Frontal cortex (tissue), 4 donors: ENCODE results near the gene HRH1. TPM values are rescaled to one million over a fixed set of nuclear protein-coding genes. Genes with fewer than 3 reads are reported as not detected.
"Not testable (repeated sequence)": the region's sequence is repeated elsewhere in the genome, so short reads cannot be mapped to it uniquely, and the experiment has no call there.

Source experiments
- DNase-seq, 2 donors: peaks; one replicate each; pipeline ENCODE4 v3.0.0; 2012; ENCODE audit warnings: low spot score in 2 of 2
- FAIRE-seq: peaks from 2 replicates; lab custom pipeline; 2012; peaks lifted over from hg19 to GRCh38; lab: Jason Lieb, UNC
- total RNA-seq: library from RNA; depleted of rRNA; stranded (reverse); fragments of >200 nt; gene quantifications from one replicate; pipeline ENCODE4 v1.2.3, GENCODE V29; 2014
- donor health status: control.
- donor health status: control.
- donor health status: control.

HRH1 gene
- total RNA-seq, 1 donor from 2014 or later, result 2.0 TPM

DNA sequence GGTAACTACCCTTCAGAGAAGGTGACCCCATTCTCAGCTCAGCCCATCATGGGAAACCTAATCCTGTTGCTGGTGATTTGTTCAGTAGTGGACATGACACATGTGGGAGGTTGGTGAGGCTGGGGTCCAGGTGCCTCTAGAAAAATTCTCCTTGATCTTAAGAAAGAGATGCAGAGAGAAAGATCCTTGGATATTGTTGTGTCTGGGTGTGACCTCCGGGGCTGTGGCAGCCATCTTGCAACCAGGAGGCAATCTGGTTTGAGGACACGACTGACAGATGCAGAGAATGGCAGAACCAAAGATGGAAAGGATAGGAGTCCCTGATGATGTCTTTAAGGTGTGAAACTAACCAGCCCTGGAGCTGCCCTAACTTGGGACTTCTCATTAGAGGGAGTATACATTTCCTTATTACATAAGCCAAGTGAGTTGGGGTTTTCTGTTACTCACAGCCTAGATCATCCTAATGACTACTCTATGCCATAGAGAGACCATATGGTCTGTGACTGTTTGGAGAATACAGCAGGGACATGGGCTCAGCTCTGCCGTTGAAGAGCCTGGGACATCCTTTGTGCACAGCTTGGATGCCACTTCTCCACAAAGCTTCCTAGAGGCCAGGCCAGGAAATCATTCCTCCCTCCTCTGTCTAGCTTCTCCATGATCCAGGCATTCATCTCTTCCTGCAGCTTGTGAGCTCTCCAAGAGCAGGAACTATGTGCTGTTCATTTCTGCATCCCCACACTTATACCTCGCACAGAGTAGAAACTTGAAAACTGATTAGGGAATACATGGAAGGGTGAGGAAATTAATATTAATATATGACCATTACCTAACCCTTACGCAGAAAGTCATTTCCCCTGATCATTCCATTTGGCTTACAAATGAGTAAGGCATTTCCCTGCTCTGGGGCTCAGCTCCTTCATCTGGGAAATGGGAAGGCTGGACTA is 45.9 kb downstream of the HRH1 start:
- no peak for FAIRE-seq

GRCh38 chr3:11201251-11202019 is 47.1 kb downstream of the HRH1 start:
- DNase-seq (no peak), FAIRE-seq (no peak)

More for the DNA sequence above, 45.9 kb downstream of the HRH1 start:
- no peak for DNase-seq

GRCh38 chr3:11203961-11204360 is 49.7 kb downstream of the HRH1 start:
- FAIRE-seq (no peak), DNase-seq (no peak)

GRCh38 chr3:11204697-11205348 is 50.5 kb downstream of the HRH1 start:
- DNase-seq (no peak), FAIRE-seq (no peak)

GRCh38 chr3:11205881-11206280 is 51.6 kb downstream of the HRH1 start:
- FAIRE-seq, DNase-seq: not testable (repeated sequence)

DNA sequence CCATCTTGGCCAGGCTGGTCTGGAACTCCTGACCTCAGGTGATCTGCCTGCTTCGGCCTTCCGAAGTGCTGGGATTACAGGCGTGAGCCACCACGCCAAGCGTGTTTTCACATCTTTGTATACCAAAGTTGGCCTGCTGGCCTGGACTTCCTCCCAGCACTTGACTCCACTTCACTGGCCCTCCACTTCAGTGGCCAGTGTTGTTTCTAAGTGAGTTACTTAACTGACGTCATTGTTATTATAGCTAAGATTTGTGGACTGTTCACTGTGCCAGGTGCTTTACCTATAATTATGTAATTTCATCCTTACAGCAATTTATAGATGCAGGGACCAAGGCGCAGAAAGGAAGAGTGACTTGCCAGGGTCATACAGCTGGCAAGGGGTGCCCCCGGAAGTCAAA is 52.0 kb downstream of the HRH1 start:
- DNase-seq (no peak), FAIRE-seq (no peak)

GRCh38 chr3:11206953-11207352 is 52.7 kb downstream of the HRH1 start:
- FAIRE-seq, result no peak
- no peak for DNase-seq

GRCh38 chr3:11211531-11212298 is 57.4 kb downstream of the HRH1 start:
- no peak for DNase-seq

DNA sequence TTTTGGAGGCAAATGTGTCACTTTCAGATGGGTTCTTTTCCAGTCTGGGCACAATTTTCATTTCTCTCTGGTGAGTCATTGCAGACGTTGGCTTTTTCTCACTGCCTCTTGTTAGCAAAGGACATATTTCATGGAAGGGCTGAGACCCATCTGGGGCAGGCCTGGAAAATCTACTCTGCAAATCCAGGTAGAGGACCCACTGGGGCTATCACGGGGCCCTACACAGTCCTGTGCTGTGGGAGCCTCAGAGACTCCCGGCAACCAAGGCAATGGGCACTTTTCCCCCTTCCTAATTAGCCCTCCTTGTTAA is 58.0 kb downstream of the HRH1 start:
- DNase-seq (peak in 1 of 2 donors; percentile 34), FAIRE-seq (no peak)

More at GRCh38 chr3:11211531-11212298, 57.4 kb downstream of the HRH1 start:
- no peak for FAIRE-seq

DNA sequence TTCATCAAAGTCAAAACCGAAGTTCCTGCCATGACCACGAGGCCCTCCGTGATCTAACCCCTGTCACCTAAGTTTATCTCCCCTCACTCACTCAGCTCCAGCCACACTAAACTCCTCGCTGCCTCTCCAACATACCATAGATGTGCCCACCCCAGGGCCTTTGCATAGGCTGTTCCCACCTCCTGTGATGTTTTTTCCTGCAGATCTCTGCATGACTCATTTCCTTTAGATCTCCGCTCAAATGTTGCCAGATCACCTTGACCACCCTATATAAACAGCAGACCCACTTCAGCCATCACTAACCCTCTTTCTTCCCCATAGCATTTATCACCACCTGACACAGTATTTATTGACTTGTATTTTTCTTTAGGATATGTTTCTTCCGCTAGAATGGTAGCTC is 58.5 kb downstream of the HRH1 start:
- DNase-seq (no peak), FAIRE-seq (no peak)

GRCh38 chr3:11213810-11214450 is 59.6 kb downstream of the HRH1 start:
- FAIRE-seq (no peak), DNase-seq (no peak)

DNA sequence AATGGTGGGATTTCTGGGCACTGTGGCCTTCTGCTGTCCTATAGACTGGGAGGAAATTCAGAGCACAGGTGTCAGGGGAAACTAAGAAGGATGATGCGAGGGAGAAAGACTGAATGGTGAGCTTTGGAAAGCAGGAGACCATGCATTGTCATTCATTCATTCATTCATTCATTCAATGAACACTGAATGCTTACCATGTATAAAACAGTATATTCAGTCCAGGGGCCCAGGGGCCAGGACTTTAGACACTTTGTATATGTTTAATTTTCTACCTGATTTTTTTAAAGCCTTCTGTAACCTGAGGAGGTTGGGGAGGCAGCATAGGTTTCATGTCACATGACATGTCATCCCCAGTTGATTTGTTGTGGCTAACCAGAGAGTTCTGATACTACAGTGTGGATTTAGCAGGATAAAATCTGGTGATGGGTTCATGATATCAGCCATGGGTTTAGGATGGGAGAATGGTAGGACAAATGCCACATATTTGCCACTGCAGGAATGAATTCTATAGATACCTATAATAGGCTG is 60.2 kb downstream of the HRH1 start:
- DNase-seq (no peak), FAIRE-seq (no peak)

DNA sequence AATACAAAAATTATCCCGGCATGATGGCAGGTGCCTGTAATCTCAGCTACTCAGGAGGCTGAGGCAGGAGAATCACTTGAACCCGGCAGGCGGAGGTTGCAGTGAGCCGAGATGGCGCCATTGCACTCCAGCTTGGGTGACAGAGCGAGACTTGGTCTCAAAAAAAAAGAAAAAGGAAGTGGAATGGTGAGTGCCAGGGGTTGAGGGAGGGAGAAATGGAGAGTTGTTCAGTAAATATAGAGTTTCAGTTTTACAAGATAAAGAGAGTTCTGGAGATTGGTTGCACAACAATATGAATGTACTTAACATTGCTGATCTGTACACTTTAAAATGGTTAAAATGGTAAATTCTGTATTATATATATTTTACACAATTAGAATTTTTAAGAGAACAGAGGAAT is 63.1 kb downstream of the HRH1 start:
- FAIRE-seq, result not testable (repeated sequence)

GRCh38 chr3:11220230-11220629 is 65.9 kb downstream of the HRH1 start:
- DNase-seq, result no peak
- no peak for FAIRE-seq

More for the DNA sequence above, 63.1 kb downstream of the HRH1 start:
- not testable (repeated sequence) for DNase-seq

DNA sequence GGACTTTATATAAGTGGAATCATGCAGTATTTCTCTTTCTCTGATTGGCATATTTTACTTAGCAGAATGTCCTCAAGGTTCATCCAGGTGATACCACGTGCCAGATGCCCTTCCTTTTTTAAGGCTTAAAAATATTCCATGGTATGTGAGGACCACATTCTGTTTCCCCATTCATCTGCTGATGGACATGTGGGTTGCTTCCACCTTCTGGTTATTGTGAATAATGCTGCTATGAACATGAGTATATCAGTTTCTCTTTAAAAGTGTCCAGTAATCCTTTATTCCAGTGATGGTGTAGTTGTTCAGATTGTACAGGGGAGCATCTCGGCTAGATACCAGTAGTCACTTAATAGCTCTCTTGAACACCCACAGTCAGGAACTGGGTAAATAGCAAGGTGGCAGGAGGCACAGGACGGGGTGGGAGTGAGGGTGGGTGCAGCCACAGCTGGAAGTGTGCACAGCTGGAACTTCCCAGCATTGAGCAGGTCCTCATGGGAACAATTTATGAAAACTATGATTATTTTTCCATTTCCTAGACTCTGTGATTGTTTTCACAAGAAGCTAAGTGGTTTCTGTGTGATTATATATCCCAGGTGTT is 67.6 kb downstream of the HRH1 start:
- DNase-seq (no peak), FAIRE-seq (no peak)

- no peak for FAIRE-seq
Observed at GRCh38 chr3:11224010-11224409, 69.7 kb downstream of the HRH1 start.

DNA sequence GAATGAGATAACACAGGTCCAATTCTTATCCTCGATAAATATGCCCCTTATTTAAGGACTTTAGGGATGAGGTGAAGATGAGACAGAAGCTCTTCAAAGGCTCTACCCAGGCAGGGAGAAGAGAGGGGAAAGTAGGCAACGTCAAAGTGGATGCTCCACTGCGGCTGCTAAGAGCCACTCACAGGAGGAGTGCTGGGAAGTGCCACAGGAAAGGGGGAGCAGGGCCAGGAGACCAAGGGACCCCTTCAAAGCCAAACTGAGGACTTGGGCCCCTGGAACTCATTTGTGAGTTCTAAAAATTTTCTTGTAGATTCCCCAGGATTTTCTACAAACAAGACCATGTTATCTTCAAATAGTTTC is 70.6 kb downstream of the HRH1 start:
- DNase-seq (no peak), FAIRE-seq (no peak)

More at GRCh38 chr3:11224010-11224409, 69.7 kb downstream of the HRH1 start:
- no peak for DNase-seq

- FAIRE-seq (no peak), DNase-seq (no peak)
Observed at GRCh38 chr3:11226042-11226370, 71.7 kb downstream of the HRH1 start.

DNA sequence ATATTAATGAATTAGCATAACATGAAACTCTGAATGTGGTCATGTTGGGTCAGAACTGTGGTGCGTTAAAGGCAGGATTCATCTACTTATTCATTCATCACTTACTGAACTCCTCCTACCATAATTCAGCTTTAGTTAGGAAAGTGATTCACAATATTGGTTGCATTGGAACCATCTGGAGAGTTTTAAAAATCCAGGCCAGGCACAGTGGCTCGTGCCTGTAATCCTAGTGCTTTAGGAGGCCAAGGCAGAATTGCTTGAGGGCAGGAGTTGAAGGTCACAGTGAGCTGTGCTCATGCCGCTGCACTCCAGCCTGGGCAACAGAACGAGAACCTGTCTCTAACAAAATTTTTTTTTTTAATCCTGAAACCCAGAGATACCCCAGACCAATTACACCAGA is 73.7 kb downstream of the HRH1 start:
- FAIRE-seq (no peak), DNase-seq (no peak)
